ENCODE measurements around the gene SPIB.

SPIB gene

GRCh38 chr19:50420127-50420526 lies 1.4 kb downstream of the SPIB start:
- H3K4me1 Mint-ChIP-seq (ENCODE audit: low read depth): peaks cover 10% of the 10 kb centered on the region
- H3K4me3 Mint-ChIP-seq: no peak overlapping the region
- no peaks in the 10 kb centered on the region for H3K9me3 Mint-ChIP-seq
- peaks cover 11% of the 10 kb centered on the region for H3K27me3 Mint-ChIP-seq (ENCODE audit: low read depth)
- no peak overlapping the region for H3K27ac Mint-ChIP-seq
- no peaks in the 10 kb centered on the region for H3K36me3 Mint-ChIP-seq (ENCODE audit: low read depth)

- Mint-ChIP-seq H3K36me3 (ENCODE audit: low read depth) (no peaks in the 10 kb centered on the region), H3K27me3 (ENCODE audit: low read depth) (peaks cover 11% of the 10 kb centered on the region), H3K27ac (no peak overlapping the region), H3K4me3 (no peak overlapping the region), H3K9me3 (no peaks in the 10 kb centered on the region), H3K4me1 (ENCODE audit: low read depth) (peaks cover 10% of the 10 kb centered on the region)
Observed at GRCh38 chr19:50420808-50421207, 2.1 kb downstream of the SPIB start.

GRCh38 chr19:50422397-50423278 lies 3.9 kb downstream of the SPIB start:
- Mint-ChIP-seq H3K27me3 (ENCODE audit: low read depth) (peaks cover 11% of the 10 kb centered on the region), H3K4me3 (no peak overlapping the region), H3K4me1 (ENCODE audit: low read depth) (peaks cover 10% of the 10 kb centered on the region), H3K36me3 (ENCODE audit: low read depth) (no peaks in the 10 kb centered on the region), H3K27ac (no peak overlapping the region), H3K9me3 (no peaks in the 10 kb centered on the region)

- no peak overlapping the region for H3K4me3 Mint-ChIP-seq
- H3K36me3 Mint-ChIP-seq (ENCODE audit: low read depth): no peaks in the 10 kb centered on the region
- H3K4me1 Mint-ChIP-seq (ENCODE audit: low read depth): peaks cover 10% of the 10 kb centered on the region
- H3K9me3 Mint-ChIP-seq: no peaks in the 10 kb centered on the region
- H3K27me3 Mint-ChIP-seq (ENCODE audit: low read depth): peaks cover 11% of the 10 kb centered on the region
- H3K27ac Mint-ChIP-seq: no peak overlapping the region
Observed at GRCh38 chr19:50423279-50424113, 4.8 kb downstream of the SPIB start.

- H3K27ac Mint-ChIP-seq: no peak overlapping the region
- H3K27me3 Mint-ChIP-seq (ENCODE audit: low read depth): peaks cover 3% of the 10 kb centered on the region
- H3K4me3 Mint-ChIP-seq: no peak overlapping the region
- H3K9me3 Mint-ChIP-seq: no peaks in the 10 kb centered on the region
- H3K36me3 Mint-ChIP-seq (ENCODE audit: low read depth): no peaks in the 10 kb centered on the region
- H3K4me1 Mint-ChIP-seq (ENCODE audit: low read depth): peaks cover 2% of the 10 kb centered on the region
Observed at GRCh38 chr19:50425581-50425980, 6.8 kb downstream of the SPIB start.

- no peaks in the 10 kb centered on the region for H3K9me3 Mint-ChIP-seq
- H3K36me3 Mint-ChIP-seq (ENCODE audit: low read depth): no peaks in the 10 kb centered on the region
- no peak overlapping the region for H3K4me3 Mint-ChIP-seq
- no peak overlapping the region for H3K27ac Mint-ChIP-seq
- peaks cover 11% of the 10 kb centered on the region for H3K4me1 Mint-ChIP-seq (ENCODE audit: low read depth)
- H3K27me3 Mint-ChIP-seq (ENCODE audit: low read depth): peaks cover 9% of the 10 kb centered on the region
Observed at GRCh38 chr19:50427318-50427925, 8.7 kb downstream of the SPIB start.

GRCh38 chr19:50427997-50428425 lies 9.3 kb downstream of the SPIB start:
- no peak overlapping the region for H3K27ac Mint-ChIP-seq
- no peak overlapping the region for H3K4me3 Mint-ChIP-seq
- no peaks in the 10 kb centered on the region for H3K36me3 Mint-ChIP-seq (ENCODE audit: low read depth)
- peaks cover 13% of the 10 kb centered on the region for H3K4me1 Mint-ChIP-seq (ENCODE audit: low read depth)
- H3K9me3 Mint-ChIP-seq: no peaks in the 10 kb centered on the region
- peaks cover 11% of the 10 kb centered on the region for H3K27me3 Mint-ChIP-seq (ENCODE audit: low read depth)

GRCh38 chr19:50428772-50429463 lies 10.2 kb downstream of the SPIB start:
- H3K36me3 Mint-ChIP-seq (ENCODE audit: low read depth): no peaks in the 10 kb centered on the region
- H3K27me3 Mint-ChIP-seq (ENCODE audit: low read depth): peaks cover 17% of the 10 kb centered on the region
- no peaks in the 10 kb centered on the region for H3K9me3 Mint-ChIP-seq
- peak overlapping the region; percentile 36 for H3K27ac Mint-ChIP-seq
- H3K4me3 Mint-ChIP-seq: no peak overlapping the region
- peaks cover 13% of the 10 kb centered on the region for H3K4me1 Mint-ChIP-seq (ENCODE audit: low read depth)

- Mint-ChIP-seq H3K9me3 (no peaks in the 10 kb centered on the region), H3K27ac (peak overlapping the region; percentile 65), H3K27me3 (ENCODE audit: low read depth) (peaks cover 23% of the 10 kb centered on the region), H3K36me3 (ENCODE audit: low read depth) (no peaks in the 10 kb centered on the region), H3K4me1 (ENCODE audit: low read depth) (peaks cover 13% of the 10 kb centered on the region), H3K4me3 (peak overlapping the region; percentile 93)
Observed at GRCh38 chr19:50430888-50431342, 12.2 kb downstream of the SPIB start.

GRCh38 chr19:50431343-50432220 lies 12.8 kb downstream of the SPIB start:
- H3K27ac Mint-ChIP-seq: peak overlapping the region; percentile 95
- H3K4me1 Mint-ChIP-seq (ENCODE audit: low read depth): peaks cover 13% of the 10 kb centered on the region
- peak overlapping the region; percentile 93 for H3K4me3 Mint-ChIP-seq
- peaks cover 23% of the 10 kb centered on the region for H3K27me3 Mint-ChIP-seq (ENCODE audit: low read depth)
- no peaks in the 10 kb centered on the region for H3K36me3 Mint-ChIP-seq (ENCODE audit: low read depth)
- no peaks in the 10 kb centered on the region for H3K9me3 Mint-ChIP-seq

GRCh38 chr19:50432221-50433028 lies 13.7 kb downstream of the SPIB start, which contains the start of gene MYBPC2:
Gene MYBPC2, plus strand, starts transcription at chr19:50432892. Its CDS starts 62 bp downstream, at chr19:50432954.
- Mint-ChIP-seq H3K36me3 (ENCODE audit: low read depth) (no peaks in the 10 kb centered on the region), H3K27ac (peak within 1 kb of the TSS; percentile 95), H3K4me1 (ENCODE audit: low read depth) (peaks cover 13% of the 10 kb centered on the region), H3K9me3 (no peaks in the 10 kb centered on the region), H3K4me3 (peak within 1 kb of the TSS; percentile 93), H3K27me3 (ENCODE audit: low read depth) (peaks cover 23% of the 10 kb centered on the region)

- no peaks in the 10 kb centered on the region for H3K9me3 Mint-ChIP-seq
- H3K4me3 Mint-ChIP-seq: peak overlapping the region; percentile 69
- peaks cover 13% of the 10 kb centered on the region for H3K4me1 Mint-ChIP-seq (ENCODE audit: low read depth)
- H3K27ac Mint-ChIP-seq: peak overlapping the region; percentile 2
- peaks cover 26% of the 10 kb centered on the region for H3K27me3 Mint-ChIP-seq (ENCODE audit: low read depth)
- no peaks in the 10 kb centered on the region for H3K36me3 Mint-ChIP-seq (ENCODE audit: low read depth)
Observed at GRCh38 chr19:50433201-50434180, 14.8 kb downstream of the SPIB start.

All from T-helper 1 cell treated with Interleukin-12 subunit alpha and Interleukin-12 subunit beta and Interleukin-4 antibody, amounts not matched to agents 30 μg/mL and 1 μg/mL, for 36 hours (primary cell).